CD1c-positive myeloid dendritic cell (primary cell): ENCODE data around the gene ASRGL1.

ENCODE experiments used
- DNase-seq: peaks from one replicate; pipeline ENCODE4 v3.0.0-alpha.2; 2016; ENCODE audit errors: extremely low spot score

ASRGL1 gene

DNA sequence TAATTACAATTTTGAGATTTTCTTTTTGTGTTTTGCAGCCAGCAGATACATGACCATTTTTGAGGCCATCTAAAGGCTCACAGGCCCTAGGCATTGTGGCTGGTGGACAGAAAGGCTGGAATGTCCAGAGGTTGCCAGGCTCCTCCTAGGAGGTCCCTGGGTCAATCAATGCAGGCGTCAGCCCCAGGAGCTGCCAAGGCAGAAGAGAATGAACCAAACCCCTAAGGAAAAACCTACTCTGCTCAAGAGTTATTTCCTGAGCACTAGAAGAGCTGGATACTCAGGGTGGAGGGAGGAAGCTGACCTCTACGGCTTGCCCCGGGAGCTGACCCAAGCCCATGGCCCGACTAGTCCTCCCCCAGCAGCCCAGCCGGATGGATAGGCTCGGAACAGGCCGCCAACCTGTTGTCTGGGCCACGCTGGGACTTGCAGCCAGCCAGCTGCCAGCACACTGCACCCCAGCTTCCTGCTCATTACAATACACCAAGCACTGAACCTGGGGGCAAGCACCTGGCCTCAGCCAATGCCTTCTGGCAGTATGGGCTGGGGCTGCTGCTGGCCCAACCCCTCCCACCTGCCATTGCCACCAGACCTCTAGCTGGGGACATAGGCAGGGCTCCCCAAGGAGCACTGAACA lies 75.9 kb downstream of the ASRGL1 start:
- DNase-seq: no peak

DNA sequence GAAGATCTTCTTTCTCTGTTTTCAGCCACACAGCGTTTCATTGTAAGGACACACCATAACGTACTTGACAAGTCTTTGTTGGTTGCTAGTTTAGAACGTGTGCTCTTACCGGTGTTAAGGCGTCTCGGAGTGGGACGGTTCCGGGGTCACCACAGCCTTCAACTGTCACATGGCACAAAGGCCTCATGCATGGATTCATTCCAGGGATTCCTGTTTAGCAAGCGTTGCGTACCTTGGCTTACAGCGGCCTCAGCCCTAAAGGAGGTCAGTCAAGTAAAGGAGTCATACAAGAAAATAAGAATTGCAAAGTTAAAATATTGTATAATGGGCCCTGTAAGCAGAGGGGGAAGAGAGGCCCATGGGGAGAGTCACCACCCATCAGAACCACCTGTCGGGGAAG lies 79.3 kb downstream of the ASRGL1 start:
- no peak for DNase-seq

DNA sequence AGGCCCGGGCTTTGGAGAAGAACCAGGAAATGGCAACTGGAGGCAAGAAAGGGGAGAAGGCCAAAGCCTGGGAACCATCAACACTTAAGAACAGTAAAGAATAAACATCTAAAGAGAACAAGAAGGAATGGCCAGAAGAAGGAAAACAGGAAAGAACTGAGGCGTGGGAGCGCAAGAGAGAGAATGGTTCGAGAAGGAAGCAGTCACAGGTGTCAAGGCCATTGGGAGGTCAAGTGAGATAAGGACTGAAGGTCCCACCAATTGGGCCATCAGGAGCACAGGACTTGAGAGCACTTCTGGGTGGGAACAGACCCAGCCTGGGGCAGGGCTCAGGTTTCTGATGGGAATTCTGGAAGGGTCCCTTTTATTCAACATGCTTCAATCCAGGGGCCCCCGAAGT lies 80.9 kb downstream of the ASRGL1 start:
- no peak for DNase-seq

DNA sequence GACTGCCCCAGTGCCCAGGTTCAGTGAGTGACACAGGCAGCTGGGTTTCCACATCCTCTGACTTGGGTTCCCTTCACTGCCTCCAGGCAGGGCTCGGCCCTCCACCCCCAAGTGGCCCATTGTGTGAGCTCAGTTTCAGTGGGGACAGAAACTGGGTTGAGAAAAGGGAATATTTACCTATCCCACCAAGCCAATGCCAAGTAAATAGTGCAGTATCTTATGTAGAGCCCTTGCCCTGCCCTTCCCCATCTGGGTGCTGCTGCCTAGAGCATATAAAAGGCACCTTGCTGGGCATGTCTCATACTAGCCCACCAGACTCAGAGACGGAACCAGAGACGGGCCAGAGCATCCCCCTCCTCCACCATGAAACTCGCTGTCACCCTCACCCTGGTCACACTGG lies 81.5 kb downstream of the ASRGL1 start, which contains the start of gene SCGB1A1:
TSS of gene SCGB1A1 (plus strand) at position 301 of the 400 bp plus-strand sequence. CDS start at position 364, 63 bp downstream.
- DNase-seq: no peak

DNA sequence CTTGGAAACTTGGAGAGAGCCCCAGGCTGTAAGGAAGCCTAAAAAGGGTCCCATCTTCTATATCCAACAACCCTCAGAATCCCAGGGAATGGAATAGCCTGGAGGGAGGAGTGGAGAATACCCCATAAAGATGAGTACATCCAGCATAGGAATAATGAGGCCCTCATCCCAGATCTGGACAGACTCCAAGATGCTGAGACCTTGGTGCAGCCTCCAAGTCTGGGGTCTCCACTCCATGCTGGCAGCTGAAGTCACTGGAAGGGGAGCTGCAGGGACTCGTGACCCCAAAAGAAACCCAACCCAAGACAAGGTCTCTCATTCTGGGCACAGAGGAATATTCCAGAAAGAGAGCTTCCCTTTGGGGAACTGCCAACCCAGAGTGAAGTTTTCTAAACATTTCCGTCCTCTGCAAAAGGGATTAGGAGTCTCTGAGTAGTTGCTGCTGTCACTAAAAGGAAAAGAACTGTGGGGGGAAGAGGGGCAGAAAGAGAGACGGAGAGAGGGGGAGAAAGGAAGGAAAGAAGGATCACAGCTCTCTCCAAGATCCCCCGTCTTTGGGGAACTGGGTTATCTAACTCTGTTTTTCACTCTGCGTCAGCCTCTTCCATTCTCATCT lies 82.2 kb downstream of the ASRGL1 start:
- no peak for DNase-seq

DNA sequence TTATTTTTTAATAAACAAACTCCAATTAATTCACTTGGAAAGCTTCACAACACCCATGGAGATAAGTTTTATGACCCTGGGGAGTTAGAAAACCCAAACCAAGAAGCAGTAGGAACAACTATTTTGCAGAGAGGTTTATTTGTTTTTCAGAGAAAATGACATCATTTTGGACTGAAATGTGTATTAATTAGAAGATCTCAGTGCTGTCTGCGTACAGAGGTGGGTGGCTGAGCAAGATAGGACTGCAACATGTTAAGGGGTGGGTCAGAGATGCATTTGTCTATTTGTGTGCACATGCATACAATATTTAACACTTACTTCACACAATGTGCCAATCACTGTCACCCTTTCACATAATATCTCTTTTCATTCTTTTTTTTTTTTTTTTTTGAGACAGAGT lies 82.7 kb downstream of the ASRGL1 start:
- no peak for DNase-seq

DNA sequence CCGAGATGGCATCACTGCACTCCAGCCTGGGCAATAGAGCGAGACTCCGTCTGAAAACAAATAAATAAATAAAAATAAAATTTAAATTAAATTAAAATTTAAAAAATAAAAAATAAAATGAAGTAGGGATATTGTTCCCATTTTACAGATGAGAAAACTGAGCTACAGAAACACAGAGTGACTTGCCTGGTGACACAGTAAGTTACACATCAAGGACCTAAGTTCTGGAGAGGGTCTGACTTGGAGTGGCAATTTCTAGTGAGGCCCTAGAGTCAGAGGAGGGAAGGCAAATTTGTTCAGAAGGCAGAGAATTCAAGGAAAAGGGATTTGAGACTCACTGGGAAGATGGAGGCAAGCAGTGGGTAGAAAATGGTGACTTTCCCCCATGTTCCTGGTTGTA lies 83.6 kb downstream of the ASRGL1 start:
- DNase-seq: no peak

DNA sequence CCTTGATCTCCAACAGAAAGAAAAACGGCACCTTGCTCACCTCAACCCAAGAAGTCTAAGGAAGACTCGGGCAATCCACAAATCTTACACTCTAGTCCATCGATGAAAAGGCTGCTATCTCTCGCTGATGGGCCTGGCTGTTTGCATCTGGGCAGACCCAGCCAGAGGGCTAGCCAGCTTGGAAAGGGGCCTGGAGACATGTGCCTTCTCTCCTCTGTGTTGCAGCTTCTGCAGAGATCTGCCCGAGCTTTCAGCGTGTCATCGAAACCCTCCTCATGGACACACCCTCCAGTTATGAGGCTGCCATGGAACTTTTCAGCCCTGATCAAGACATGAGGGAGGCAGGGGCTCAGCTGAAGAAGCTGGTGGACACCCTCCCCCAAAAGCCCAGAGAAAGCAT lies 84.7 kb downstream of the ASRGL1 start:
- DNase-seq: no peak

DNA sequence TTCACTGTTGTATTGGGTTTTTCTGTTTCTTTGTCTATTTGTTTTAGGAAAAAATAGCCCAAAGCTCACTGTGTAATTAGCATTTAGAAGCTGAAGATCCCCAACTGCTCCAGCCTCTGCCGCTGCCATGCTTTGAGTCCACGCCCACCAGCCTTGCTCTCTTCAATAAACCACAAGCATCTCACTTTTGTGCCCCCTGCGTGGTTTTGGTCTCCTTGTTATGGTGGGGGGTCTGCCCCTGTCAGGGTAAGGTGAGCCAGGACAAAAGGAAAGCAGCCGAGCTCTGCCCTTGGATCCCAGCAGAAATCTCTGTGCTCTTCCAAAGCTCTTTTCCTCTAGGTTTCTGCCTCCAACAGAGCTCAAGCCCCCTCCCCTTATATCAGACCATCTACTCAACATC lies 85.8 kb downstream of the ASRGL1 start:
- no peak for DNase-seq

DNA sequence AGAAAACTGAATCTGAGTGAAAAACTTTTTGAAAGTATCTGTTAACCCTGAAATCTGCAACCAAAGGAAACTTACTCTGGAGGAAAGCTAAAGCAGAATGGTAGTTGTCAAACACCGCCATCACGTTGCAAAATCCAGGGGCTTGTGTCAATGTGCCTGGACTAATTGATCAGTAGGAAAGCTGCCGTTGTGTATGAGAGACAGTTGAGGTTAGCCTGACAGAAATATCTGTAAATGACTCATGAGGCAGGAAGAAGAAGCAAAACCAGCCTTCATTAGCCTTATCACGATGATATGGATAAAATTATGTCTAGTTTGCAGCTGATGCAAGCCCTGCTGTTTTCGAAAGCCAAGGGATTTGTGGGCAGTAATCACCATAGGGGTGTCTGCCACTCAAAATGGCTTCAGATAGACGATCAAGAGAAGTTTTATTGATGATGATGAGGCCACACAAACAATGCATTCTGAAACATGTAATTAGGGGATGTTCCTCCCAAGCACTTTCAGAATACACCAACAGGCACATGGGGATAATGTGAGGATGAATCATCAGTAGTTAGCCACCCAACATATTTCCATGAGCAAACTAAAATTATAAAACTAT lies 90.5 kb downstream of the ASRGL1 start:
- DNase-seq: peak; percentile 78

DNA sequence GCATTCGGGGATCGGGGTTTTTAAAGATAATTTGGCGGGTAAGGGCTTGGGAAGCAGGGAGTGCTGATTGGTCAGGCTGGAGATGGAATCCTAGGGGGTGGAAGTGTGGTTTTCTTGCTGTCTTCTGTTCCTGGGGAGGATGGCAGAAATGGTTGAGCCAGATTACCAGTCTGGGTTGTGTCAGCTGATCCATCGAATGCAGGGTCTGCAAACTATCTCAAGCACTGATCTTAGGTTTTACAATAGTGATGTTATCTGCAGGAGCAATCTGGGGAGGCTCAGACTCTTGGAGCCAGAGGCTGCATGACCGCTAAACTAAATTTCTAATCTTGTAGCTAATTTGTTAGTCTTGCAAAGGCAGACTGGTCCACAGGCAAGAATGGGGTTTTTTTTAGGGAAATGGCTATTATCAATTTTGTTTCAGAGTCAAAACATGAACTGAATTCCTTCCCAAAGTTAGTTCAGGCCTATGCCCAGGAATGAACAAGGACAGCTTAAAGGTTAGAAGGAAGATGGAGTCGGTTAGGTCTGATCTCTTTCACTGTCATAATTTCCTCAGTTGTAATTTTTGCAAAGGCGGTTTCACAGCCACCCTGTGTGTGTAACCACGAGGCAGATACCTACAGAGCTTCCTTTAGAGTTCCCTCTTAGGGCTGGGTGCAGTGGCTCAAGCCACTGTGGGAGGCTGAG lies 91.8 kb downstream of the ASRGL1 start:
- no peak for DNase-seq

DNA sequence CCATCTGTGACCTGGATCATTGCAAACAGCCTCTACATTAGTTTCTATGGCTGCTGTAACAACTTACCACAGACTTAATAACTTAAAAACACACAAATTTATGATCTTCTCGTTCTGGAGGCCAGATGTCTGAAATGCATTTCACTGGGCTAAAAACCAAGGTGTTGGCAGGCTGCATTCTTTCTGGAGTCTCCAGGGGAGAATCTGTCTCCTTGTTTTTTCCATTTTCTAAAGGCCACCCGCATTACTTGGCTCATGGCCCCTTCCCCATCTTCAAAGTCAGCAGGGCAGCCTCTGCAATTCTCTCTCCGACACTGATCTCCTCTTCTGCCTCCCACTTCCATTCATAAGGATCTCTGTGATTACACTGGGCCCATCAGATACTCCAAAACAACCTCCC lies 93.2 kb downstream of the ASRGL1 start:
- no peak for DNase-seq

DNA sequence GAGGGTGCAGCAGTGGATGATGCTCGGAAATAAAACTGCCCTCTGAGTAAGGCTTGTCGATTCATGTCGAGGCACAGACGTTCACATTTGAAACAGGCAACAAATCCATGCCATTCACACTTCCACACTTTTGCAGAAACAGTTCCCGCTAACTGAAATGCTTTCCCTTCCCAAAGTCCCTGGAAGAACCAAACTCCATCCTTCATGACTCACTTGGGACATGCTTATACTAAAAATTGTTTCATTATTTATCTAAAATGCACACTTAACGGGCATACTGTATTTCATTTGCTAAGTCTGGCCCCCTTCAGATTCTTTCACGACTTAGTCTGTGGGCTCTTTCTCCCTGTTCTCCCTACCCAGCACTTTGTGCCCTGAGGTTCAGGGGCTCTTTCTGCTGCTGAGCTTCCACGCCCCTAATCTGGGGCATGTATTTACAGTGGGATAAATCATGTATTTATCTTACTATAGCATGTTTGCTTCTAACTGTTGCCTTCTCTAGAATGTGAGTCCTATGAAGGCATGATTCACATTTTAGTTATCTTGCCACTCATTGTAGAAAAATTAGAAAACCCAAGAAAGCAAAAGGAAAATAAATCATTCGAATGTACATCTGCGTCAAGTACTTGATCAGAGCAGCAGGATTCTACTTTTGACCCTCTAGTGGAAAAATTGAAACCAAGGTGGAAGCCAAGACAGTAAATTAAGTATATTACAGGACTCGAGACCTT lies 94.1 kb downstream of the ASRGL1 start:
- DNase-seq: no peak

DNA sequence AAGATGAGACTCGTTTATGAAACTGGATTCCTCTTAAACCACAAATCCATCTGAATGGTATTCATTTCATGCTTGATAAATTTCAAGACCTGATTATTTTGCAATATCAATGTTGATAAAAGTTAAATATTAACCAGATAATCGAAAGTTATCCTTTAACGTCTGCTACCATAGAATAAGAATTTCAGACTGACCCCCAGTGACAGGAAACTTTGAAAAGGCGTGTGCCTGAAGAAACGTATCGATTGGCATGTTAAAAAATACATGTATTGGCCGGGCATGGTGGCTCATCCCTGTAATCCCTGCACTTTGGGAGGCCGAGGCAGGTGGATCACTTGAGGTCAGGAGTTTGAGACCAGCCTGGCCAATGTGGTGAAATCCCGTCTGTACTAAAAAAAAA lies 95.4 kb downstream of the ASRGL1 start:
- no peak for DNase-seq

DNA sequence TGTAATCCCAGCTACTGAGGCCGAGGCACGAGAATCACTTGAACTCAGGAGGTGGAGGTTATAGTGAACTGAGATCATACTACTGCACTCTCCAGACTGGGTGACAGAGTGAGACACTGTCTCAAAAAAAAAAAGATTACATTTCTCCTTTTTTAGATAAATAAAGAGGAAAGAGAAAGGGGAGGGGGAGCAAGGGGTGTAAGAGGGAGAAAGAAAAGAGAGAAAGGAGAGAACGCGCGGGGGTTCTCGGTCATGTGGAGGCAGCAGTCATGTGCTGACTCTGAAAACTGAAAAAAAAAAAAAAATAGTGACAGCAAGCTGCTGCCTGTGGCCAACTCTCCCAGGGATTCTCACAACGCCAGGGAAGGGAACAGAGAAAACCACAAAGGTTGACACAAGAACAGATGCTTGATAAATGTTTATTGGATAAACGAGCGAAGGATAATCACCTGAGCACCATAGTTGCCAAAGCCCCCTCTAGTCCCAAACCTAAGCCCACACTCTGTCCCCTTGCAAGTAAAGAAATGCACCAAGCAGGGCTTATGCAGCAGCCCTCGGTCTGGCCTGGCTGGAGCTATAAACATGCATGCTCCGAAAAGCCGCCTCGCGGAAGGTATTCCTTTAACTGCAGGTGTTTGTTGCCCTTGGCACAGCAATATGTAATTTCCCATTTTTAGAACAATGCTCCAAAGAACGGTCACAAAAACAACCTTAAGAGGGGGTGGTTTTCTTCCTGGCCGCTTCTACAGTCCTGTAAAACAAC lies 96.1 kb downstream of the ASRGL1 start:
- peak; percentile 46 for DNase-seq

DNA sequence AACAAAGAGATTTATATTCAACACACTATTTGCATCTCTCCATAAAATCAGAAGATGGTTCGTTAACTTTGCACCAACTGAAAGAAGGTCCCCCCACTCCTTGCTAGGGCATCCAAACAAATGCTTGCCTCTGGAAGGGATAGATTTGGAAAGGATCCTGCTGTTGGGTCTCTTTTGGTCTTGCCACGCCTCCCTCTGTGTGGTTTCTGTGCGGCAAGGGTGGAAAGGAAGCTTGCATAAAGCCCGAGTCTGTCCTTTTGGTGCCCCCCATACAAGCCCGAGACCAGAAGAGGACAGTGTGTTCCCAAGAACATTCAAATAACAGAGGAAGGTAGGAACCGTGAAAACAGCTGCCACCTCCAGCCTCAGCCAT lies 96.6 kb downstream of the ASRGL1 start:
- peak; percentile 22 for DNase-seq

DNA sequence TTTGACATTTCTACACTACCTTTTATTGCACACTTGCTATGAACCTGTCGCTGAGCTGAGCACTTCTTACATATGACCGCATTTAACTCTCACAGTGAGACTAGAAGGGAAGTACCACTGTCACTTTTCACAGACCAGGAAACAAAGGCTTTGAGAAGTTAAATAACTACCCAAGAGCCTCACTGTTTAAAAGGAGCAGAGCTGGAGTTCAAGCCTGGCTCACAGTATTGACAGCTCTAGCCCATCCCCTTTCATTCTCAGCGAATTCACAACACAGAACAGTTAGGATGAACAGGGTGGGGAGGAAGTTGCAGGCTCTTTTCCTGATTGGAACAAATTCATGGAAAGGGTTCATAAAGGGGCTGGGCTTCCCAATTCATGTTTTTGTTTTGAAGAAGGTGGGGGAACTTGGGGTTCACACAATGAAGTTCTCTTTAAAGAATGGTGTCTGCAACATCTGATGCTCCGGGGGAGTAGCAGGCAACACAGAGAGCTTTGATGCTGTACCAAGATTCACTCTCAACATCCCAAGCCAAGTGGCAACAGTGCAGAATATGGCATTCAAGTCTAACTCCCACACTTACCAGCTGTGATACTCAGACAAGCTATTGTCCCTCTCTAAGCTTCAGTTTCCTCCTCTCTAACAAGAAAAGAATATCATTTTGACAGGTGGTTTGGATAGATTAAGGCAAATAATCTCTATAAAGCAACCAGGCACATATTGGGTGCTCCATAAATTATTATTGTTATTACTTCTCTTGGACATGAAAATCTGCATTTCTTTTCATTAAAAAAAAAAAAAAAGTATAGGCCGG lies 98.8 kb downstream of the ASRGL1 start:
- DNase-seq: peak; percentile 51

DNA sequence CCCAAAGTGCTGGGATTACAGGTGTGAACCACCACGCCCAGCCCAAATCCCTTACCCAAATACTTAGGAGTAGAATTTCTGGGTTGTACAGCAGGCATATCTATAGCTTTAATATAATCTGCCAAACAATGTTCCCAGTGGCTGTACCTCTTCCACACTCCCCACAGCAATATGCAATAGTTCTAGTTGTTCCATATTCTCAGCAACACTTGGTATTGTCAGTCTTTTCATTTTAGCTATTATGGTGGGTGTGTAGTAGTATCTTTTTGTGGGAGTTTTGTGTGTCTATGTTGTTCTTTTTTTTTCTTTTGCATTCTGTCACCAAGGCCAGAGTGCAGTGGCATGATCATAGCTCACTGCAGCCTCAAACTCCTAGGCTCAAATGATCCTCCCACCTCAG lies 100.4 kb downstream of the ASRGL1 start:
- no peak for DNase-seq

DNA sequence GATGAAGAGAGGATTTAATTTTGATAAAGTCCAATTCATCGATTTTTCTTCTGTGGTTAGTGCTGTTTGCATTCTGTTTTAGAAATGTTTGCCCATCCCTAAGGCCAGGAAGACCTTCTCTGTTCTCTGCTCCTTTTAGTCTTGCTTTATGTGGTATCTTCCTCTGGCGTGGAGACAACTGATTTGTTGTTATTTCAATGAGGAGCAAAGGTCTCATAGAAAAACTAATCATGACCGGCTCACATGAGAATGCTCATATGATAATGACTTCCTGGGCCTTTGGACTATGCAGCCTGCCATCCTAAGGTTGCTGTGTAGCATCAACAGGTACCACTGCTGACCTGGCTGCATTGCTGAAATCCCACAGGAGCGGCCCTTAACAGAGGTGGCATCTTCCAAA lies 101.4 kb downstream of the ASRGL1 start:
- no peak for DNase-seq

DNA sequence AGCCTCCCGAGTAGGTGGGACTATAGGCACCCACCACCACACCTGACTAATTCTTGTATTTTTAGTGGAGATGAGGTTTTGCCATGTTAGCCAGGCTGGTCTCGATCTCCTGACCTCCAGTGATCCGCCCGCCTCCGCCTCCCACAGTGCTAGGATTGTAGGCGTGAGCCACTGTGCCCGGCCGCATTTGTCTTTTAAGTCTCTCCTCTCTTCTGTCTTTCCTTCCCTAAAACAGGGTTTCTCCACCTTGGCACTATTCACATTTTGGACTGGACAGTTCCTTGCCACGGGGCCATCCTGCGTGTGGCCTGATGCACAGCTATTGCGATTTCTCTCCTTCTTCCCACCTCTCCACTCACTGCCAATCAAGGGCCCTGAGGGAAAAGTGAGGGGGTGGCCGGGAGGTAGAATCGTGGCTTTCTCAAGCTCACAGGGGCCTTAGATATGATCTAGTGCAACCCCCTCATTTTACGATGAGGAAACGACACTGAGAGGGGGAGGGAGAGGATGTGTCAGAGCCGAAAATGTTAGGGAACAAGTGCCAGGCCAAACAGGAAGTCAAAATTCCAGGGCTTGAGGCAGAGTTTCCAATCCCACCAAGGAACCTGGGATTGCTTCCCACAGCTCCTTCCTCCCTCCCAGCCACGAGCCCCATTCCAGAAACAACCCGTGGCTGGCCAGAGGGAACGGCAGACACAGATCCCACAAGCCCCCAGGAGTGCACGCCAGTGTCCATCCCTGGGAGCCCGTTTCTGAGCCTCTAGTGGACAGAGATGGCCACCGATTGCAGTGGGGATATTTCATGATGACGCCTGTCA lies 102.7 kb downstream of the ASRGL1 start:
- DNase-seq: peak; percentile 88
